ENCODE results near the gene DOCK8. TPM values are rescaled to one million over a fixed set of nuclear protein-coding genes. Genes with fewer than 3 reads are reported as not detected.

DOCK8 gene
- total RNA-seq, 1 donor from 2014 or later, result 4.4 TPM

- DNase-seq (ENCODE audit: low read depth) (no peak), FAIRE-seq (no peak)
- no peak overlapping the region for H3K9ac ChIP-seq (ENCODE audit: low read length)
- no peak overlapping the region for H2AFZ ChIP-seq (ENCODE audit: low read depth, low read length)
- H3K4me1 ChIP-seq (ENCODE audit: insufficient read depth, low read length), result no peaks in the 10 kb centered on the region
- H4K20me1 ChIP-seq (ENCODE audit: insufficient read depth, low read length), result no peaks in the 10 kb centered on the region
- no peaks in the 10 kb centered on the region for H3K36me3 ChIP-seq (ENCODE audit: insufficient read depth, low read length)
- Mint-ChIP-seq H3K27me3 (ENCODE audit: low read depth, unreplicated experiment) (no peaks in the 10 kb centered on the region), H3K4me1 (ENCODE audit: low read depth, unreplicated experiment) (no peaks in the 10 kb centered on the region), H3K36me3 (ENCODE audit: low read depth, unreplicated experiment) (no peaks in the 10 kb centered on the region), H3K9me3 (ENCODE audit: unreplicated experiment) (no peaks in the 10 kb centered on the region), H3K27ac (ENCODE audit: unreplicated experiment) (no peak overlapping the region), H3K4me3 (ENCODE audit: unreplicated experiment) (no peak overlapping the region)
- H3K79me2 ChIP-seq (ENCODE audit: insufficient read depth, low read length), result no peaks in the 10 kb centered on the region
- H3K27ac ChIP-seq (ENCODE audit: low read depth, low read length), result no peak overlapping the region
- H3K27me3 ChIP-seq (ENCODE audit: insufficient read depth, low read length), result no peaks in the 10 kb centered on the region
- TF ChIP-seq EZH2 (IDR thresholded peaks at IDR 0.05; ENCODE audit: insufficient read depth, low read length) (no peak), CTCF (IDR thresholded peaks at IDR 0.05; ENCODE audit: insufficient read depth, low read depth, low read length) (no peak)
- no peak overlapping the region for H3K4me2 ChIP-seq (ENCODE audit: low read length)
- no peaks in the 10 kb centered on the region for H3K9me3 ChIP-seq (ENCODE audit: insufficient read depth, low read depth, low read length)
- no peak overlapping the region for H3K4me3 ChIP-seq (ENCODE audit: insufficient read depth, low read depth, low read length)
Measured at GRCh38 chr9:265209-265870, 50.7 kb downstream of the DOCK8 start.

- Mint-ChIP-seq H3K4me3 (ENCODE audit: unreplicated experiment) (no peak overlapping the region), H3K27ac (ENCODE audit: unreplicated experiment) (no peak overlapping the region), H3K27me3 (ENCODE audit: low read depth, unreplicated experiment) (no peaks in the 10 kb centered on the region), H3K4me1 (ENCODE audit: low read depth, unreplicated experiment) (no peaks in the 10 kb centered on the region), H3K36me3 (ENCODE audit: low read depth, unreplicated experiment) (no peaks in the 10 kb centered on the region), H3K9me3 (ENCODE audit: unreplicated experiment) (no peaks in the 10 kb centered on the region)
- no peak for TF ChIP-seq EZH2 (IDR thresholded peaks at IDR 0.05; ENCODE audit: insufficient read depth, low read length)
- TF ChIP-seq CTCF (IDR thresholded peaks at IDR 0.05; ENCODE audit: insufficient read depth, low read depth, low read length), result no peak
- H3K9ac ChIP-seq (ENCODE audit: low read length), result no peak overlapping the region
- H4K20me1 ChIP-seq (ENCODE audit: insufficient read depth, low read length), result no peaks in the 10 kb centered on the region
- H3K9me3 ChIP-seq (ENCODE audit: insufficient read depth, low read depth, low read length), result no peaks in the 10 kb centered on the region
- no peaks in the 10 kb centered on the region for H3K79me2 ChIP-seq (ENCODE audit: insufficient read depth, low read length)
- no peak overlapping the region for H3K4me3 ChIP-seq (ENCODE audit: insufficient read depth, low read depth, low read length)
- DNase-seq (ENCODE audit: low read depth), result no peak
- H3K27ac ChIP-seq (ENCODE audit: low read depth, low read length), result no peak overlapping the region
- H3K4me2 ChIP-seq (ENCODE audit: low read length), result no peak overlapping the region
- no peaks in the 10 kb centered on the region for H3K36me3 ChIP-seq (ENCODE audit: insufficient read depth, low read length)
- H3K4me1 ChIP-seq (ENCODE audit: insufficient read depth, low read length), result no peaks in the 10 kb centered on the region
- no peaks in the 10 kb centered on the region for H3K27me3 ChIP-seq (ENCODE audit: insufficient read depth, low read length)
- no peak for FAIRE-seq
- H2AFZ ChIP-seq (ENCODE audit: low read depth, low read length), result no peak overlapping the region
Measured at GRCh38 chr9:266228-266627, 51.6 kb downstream of the DOCK8 start.

- Mint-ChIP-seq H3K27ac (ENCODE audit: unreplicated experiment) (no peak overlapping the region), H3K27me3 (ENCODE audit: low read depth, unreplicated experiment) (no peaks in the 10 kb centered on the region), H3K4me3 (ENCODE audit: unreplicated experiment) (no peak overlapping the region), H3K9me3 (ENCODE audit: unreplicated experiment) (no peaks in the 10 kb centered on the region), H3K36me3 (ENCODE audit: low read depth, unreplicated experiment) (no peaks in the 10 kb centered on the region), H3K4me1 (ENCODE audit: low read depth, unreplicated experiment) (no peaks in the 10 kb centered on the region)
- DNase-seq (ENCODE audit: low read depth) (no peak), FAIRE-seq (no peak)
- Histone ChIP-seq H3K36me3 (ENCODE audit: insufficient read depth, low read length) (no peaks in the 10 kb centered on the region), H2AFZ (ENCODE audit: low read depth, low read length) (no peak overlapping the region), H3K27ac (ENCODE audit: low read depth, low read length) (no peak overlapping the region), H4K20me1 (ENCODE audit: insufficient read depth, low read length) (no peaks in the 10 kb centered on the region), H3K9ac (ENCODE audit: low read length) (no peak overlapping the region), H3K9me3 (ENCODE audit: insufficient read depth, low read depth, low read length) (no peaks in the 10 kb centered on the region), H3K4me3 (ENCODE audit: insufficient read depth, low read depth, low read length) (no peak overlapping the region), H3K4me1 (ENCODE audit: insufficient read depth, low read length) (no peaks in the 10 kb centered on the region), H3K4me2 (ENCODE audit: low read length) (no peak overlapping the region), H3K79me2 (ENCODE audit: insufficient read depth, low read length) (no peaks in the 10 kb centered on the region), H3K27me3 (ENCODE audit: insufficient read depth, low read length) (no peaks in the 10 kb centered on the region)
- TF ChIP-seq EZH2 (IDR thresholded peaks at IDR 0.05; ENCODE audit: insufficient read depth, low read length), result no peak
- no peak for TF ChIP-seq CTCF (IDR thresholded peaks at IDR 0.05; ENCODE audit: insufficient read depth, low read depth, low read length)
Measured at GRCh38 chr9:268616-269015, 54.0 kb downstream of the DOCK8 start.
